ENCODE measurements around the gene SH2D3A. TPM values are rescaled to one million over a fixed set of nuclear protein-coding genes. Genes with fewer than 3 reads are reported as not detected.

SH2D3A gene
- total RNA-seq, 1 experiment from 2014 or later, result 75.7 TPM

DNA sequence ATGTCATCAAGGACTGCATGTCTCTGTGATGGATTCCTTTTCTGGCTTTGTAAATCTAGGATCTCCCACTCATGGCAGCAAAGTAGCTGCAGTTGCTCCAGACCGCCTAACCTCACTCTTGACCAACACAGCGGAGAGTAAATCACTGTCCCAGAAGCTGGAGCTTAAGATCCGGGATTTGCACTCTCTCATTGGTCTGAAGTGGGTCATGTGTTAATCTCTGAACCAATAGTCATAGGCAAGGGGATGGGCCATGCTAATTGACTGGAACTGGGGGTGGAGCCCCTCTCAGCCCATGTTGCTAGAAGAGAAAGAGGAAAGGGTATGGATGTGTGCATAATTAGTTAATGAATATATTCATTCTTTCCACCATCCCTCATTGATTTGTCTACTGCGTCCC is 39.3 kb upstream of the SH2D3A start:
- Histone ChIP-seq H3K36me3 (ENCODE audit: control insufficient read depth in 1 of 2, insufficient read depth in 2 of 2, low read length in 2 of 2) (no peaks in the 10 kb centered on the region), H3K4me3 (replicated peaks in 1 of 2; ENCODE audit: low read depth in 1 of 2, low read length in 2 of 2) (no peak overlapping the region), H3K9me3 (ENCODE audit: control insufficient read depth in 1 of 2, insufficient read depth in 1 of 2, low read depth in 1 of 2, low read length in 2 of 2) (peaks cover 0 to 3% of the 10 kb centered on the region in 2 experiments; a peak in 1 of 4 replicates), H2AFZ (ENCODE audit: low read depth, low read length, poor library complexity, severe bottlenecking) (no peak overlapping the region), H4K20me1 (ENCODE audit: insufficient read depth) (no peaks in the 10 kb centered on the region), H3K9me2 (ENCODE audit: insufficient read depth) (no peaks in the 10 kb centered on the region), H3K4me1 (ENCODE audit: control insufficient read depth in 1 of 2, insufficient read depth in 2 of 2, low read length in 2 of 2) (peaks cover 10 to 12% of the 10 kb centered on the region in 2 experiments), H3K27ac (ENCODE audit: low read depth, low read length) (no peak overlapping the region), H3K27me3 (ENCODE audit: insufficient read depth, low read length) (no peaks in the 10 kb centered on the region), H3K9ac (ENCODE audit: low read length) (no peak overlapping the region), H3K4me2 (ENCODE audit: low read length) (no peak overlapping the region), H3K79me2 (ENCODE audit: insufficient read depth, low read length) (no peaks in the 10 kb centered on the region)
- intact Hi-C loops (cut with micrococcal nuclease), result no loop called here
- POLR2A ChIA-PET, result interaction anchor here (1.2 to 1.8 kb wide), 2 partner anchors 22 to 39 kb away, joined by 3 to 6 read pairs; no protein-coding TSS in a partner anchor
- no TSS peak for BruUV-seq (replicated peaks)
- TF ChIP-seq EZH2 (IDR thresholded peaks at IDR 0.05) (no peak), ELF1 (IDR thresholded peaks at IDR 0.05; ENCODE audit: borderline replicate concordance, low read depth) (no peak), POLR2A (IDR thresholded peaks at IDR 0.05; ENCODE audit: borderline replicate concordance, extremely low read depth, insufficient read depth, insufficient read length) (peak; percentile 94)
- RAD21 ChIA-PET (ENCODE audit: low non-redundant PET in 1 of 2, low total read pairs in 2 of 2, uncharacterized antibody in 2 of 2, unreplicated experiment in 2 of 2), result no interaction called here
- CTCF ChIA-PET, result no interaction called here
- DNase-seq (ENCODE audit: low read depth, low spot score) (peak; percentile 41), ATAC-seq (peak; percentile 62)

DNA sequence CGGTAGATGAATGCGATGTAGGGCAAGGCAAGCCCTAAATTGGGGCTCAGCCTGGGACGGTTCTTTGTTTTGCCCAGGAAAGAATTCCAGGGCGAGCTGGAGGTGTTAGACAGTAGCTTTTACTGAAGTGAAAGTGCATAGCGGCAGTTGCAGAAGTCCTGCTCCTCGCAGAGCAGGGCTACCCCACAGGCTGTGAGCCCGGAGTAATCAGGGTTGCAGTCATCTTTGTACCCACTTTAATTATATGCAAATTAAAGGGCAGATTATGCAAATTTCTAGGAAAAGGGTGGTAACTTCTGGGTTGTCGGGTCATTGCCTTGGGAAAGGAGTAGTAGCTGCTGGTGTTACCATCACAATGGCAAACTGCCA is 35.8 kb upstream of the SH2D3A start:
- ChIA-PET POLR2A (interaction anchor here (1.3 to 1.7 kb wide), 2 partner anchors 20 to 25 kb away, joined by 3 to 8 read pairs; no protein-coding TSS in a partner anchor), RAD21 (ENCODE audit: low non-redundant PET in 1 of 2, low total read pairs in 2 of 2, uncharacterized antibody in 2 of 2, unreplicated experiment in 2 of 2) (interaction anchor here in 1 of 2 experiments (0.6 kb wide), 1 partner anchor 25 kb away, joined by 3 read pairs; no protein-coding TSS in a partner anchor), CTCF (no interaction called here)
- DNase-seq (ENCODE audit: low read depth, low spot score) (no peak), ATAC-seq (no peak)
- H3K79me2 ChIP-seq (ENCODE audit: insufficient read depth, low read length), result no peaks in the 10 kb centered on the region
- no peak overlapping the region for H3K9ac ChIP-seq (ENCODE audit: low read length)
- H3K4me1 ChIP-seq (ENCODE audit: control insufficient read depth in 1 of 2, insufficient read depth in 2 of 2, low read length in 2 of 2), result peaks cover 19 to 29% of the 10 kb centered on the region in 2 experiments
- H3K9me3 ChIP-seq (ENCODE audit: control insufficient read depth in 1 of 2, insufficient read depth in 1 of 2, low read depth in 1 of 2, low read length in 2 of 2), result no peaks in the 10 kb centered on the region
- intact Hi-C loops (cut with micrococcal nuclease), result no loop called here
- H3K4me2 ChIP-seq (ENCODE audit: low read length), result no peak overlapping the region; the same call in 1 of the 2 replicates
- H2AFZ ChIP-seq (ENCODE audit: low read depth, low read length, poor library complexity, severe bottlenecking), result no peak overlapping the region
- no peaks in the 10 kb centered on the region for H3K36me3 ChIP-seq (ENCODE audit: control insufficient read depth in 1 of 2, insufficient read depth in 2 of 2, low read length in 2 of 2)
- no peak for TF ChIP-seq TCF7L2 (IDR thresholded peaks at IDR 0.05; ENCODE audit: borderline replicate concordance, extremely low read depth, insufficient read depth, insufficient read length)
- no peak for TF ChIP-seq FOSL1 (IDR thresholded peaks at IDR 0.05; ENCODE audit: low read depth)
- H3K27me3 ChIP-seq (ENCODE audit: insufficient read depth, low read length), result no peaks in the 10 kb centered on the region
- H3K4me3 ChIP-seq (replicated peaks in 1 of 2; ENCODE audit: low read depth in 1 of 2, low read length in 2 of 2), result no peak overlapping the region
- H4K20me1 ChIP-seq (ENCODE audit: insufficient read depth), result no peaks in the 10 kb centered on the region
- no TSS peak for BruUV-seq (replicated peaks)
- H3K9me2 ChIP-seq (ENCODE audit: insufficient read depth), result no peaks in the 10 kb centered on the region
- peak overlapping the region; percentile 95; the same call in 1 of the 2 replicates for H3K27ac ChIP-seq (ENCODE audit: low read depth, low read length)

Data from HCT116 (cell line).